HFF-Myc (cell line): Measurements from ENCODE around the gene CRY1.
"Not testable (repeated sequence)": the region's sequence is repeated elsewhere in the genome, so short reads cannot be mapped to it uniquely, and the experiment has no call there.

ENCODE experiments used
- DNase-seq: peaks from one replicate; pipeline ENCODE4 v3.0.0-alpha.2; 2011; ENCODE audit warnings: low read depth; ENCODE audit errors: extremely low read depth
- H3K4me3 ChIP-seq: replicated peaks from 2 replicates; pipeline ENCODE4 v1.5.1; 2011; ENCODE audit warnings: low read depth, mild to moderate bottlenecking, control low read depth, low read length
- CTCF ChIP-seq: IDR thresholded peaks from 2 replicates; pipeline ENCODE4 v1.5.1; 2012; ENCODE audit warnings: mild to moderate bottlenecking, low read depth, low read length, control low read depth; ENCODE audit errors: missing control alignments

The CRY1 gene

GRCh38 chr12:106997916-106998315 lies 95.4 kb downstream of the CRY1 start:
- no peak overlapping the region for H3K4me3 ChIP-seq
- no peak for TF ChIP-seq CTCF
- no peak for DNase-seq

GRCh38 chr12:106996102-106996501 lies 97.2 kb downstream of the CRY1 start:
- H3K4me3 ChIP-seq, DNase-seq: not testable (repeated sequence)

DNA sequence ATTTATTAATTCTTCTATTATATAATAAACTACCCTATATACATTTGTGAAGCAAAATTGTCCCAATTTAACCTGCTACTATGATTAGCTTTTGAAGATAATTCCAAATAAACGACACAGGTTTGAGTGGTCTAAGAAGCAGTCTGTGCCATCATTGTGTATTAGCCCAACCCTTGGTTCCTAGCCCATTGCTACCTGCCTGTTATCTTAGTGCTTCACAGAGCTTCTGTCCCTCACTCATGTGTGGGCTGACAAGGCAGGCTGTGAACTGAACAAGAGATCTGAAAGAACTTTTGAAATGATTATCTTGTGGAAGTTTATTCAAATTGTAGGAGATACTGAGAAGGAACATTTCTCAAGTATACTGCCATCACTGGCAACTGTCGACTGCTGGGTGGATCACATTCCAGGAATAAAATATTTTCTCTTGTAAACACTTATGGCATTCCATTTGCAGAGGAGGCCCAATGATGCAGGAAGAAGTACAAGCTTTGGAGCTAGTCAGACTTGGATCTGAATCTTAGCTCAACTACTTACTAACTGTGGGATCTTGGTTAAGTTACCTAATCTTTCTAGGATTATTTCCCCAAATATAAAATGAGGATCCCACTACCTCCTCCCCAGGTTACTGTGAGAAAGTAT lies 98.6 kb downstream of the CRY1 start:
- no peak for TF ChIP-seq CTCF
- no peak overlapping the region for H3K4me3 ChIP-seq
- DNase-seq: no peak

GRCh38 chr12:106987846-106988245 lies 105.5 kb downstream of the CRY1 start:
- no peak for DNase-seq
- TF ChIP-seq CTCF: no peak
- no peak overlapping the region for H3K4me3 ChIP-seq

GRCh38 chr12:106986625-106987389 lies 106.5 kb downstream of the CRY1 start, which contains the start of gene MTERF2:
Gene MTERF2, minus strand, starts transcription at chr12:106987146. Its CDS starts 8,432 bp downstream, at chr12:106978714.
- H3K4me3 ChIP-seq: peak within 1 kb of the TSS; percentile 73
- peak; percentile 67 for DNase-seq
- TF ChIP-seq CTCF: no peak

GRCh38 chr12:106986135-106986534 lies 107.2 kb downstream of the CRY1 start:
- no peak for TF ChIP-seq CTCF
- peak overlapping the region; percentile 73 for H3K4me3 ChIP-seq
- DNase-seq: no peak

GRCh38 chr12:106985479-106985878 lies 107.9 kb downstream of the CRY1 start:
- no peak overlapping the region for H3K4me3 ChIP-seq
- DNase-seq: no peak
- TF ChIP-seq CTCF: no peak
